Stimulated activated CD4-positive, alpha-beta T cell treated with anti-CD3 and anti-CD28 coated beads, Interleukin-12 subunit alpha, Interleukin-12 subunit beta, amount 100 ng/mL, for 4 hours (primary cell): ENCODE results near the gene ACSM5.
"Not testable (repeated sequence)": the region's sequence is repeated elsewhere in the genome, so short reads cannot be mapped to it uniquely, and the experiment has no call there.

Source experiments
- DNase-seq: peaks from one replicate; pipeline ENCODE4 v3.0.0-alpha.2; 2020

The ACSM5 gene

GRCh38 chr16:20401066-20401465 lies 8.3 kb upstream of the ACSM5 start:
- DNase-seq: no peak

DNA sequence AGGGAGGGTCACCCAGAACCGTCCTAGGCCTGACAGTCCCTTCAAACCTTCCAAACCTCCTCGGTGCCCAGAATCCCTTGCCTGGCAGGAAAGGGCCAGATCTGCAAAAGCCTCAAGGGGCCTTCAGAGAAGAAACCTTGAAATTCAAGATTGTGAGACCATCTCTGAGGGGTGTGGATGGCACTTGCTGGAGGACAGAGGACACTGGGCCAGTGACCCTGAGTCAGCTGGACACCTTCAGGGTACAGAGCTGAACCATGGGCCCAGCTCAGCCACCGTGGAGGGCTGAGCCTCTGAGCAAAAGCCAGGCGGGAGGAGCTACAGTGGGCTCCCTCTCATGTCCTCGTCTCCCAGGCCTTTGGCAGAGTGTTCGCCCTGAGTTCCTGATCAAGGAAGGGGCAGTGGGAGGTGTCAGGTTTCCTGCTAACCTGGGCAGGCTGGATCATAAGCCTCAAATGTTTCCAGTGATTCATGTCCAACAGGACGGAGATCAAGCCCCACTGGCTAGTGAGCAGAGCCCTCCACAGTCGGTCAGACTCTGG lies 7.8 kb upstream of the ACSM5 start:
- DNase-seq: no peak

DNA sequence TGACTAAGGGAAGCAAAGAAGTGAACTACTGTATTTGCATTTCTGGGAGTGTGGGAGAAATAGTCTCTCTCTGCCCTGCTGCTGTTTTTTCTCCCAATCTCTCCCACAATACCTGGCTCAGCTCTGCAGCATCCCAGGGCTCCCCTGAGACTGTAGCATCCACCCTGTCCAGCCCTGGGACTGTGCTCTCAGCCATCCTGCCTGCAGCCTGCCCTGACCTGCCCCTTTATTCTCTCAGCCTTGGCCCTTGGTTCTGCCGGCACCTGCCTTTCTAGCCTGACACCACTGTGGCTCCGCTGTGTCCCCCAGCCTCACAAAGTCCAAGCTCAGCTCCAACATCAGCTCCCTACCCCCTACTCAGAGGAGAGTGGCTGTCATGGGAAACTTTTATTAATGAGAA lies 6.7 kb upstream of the ACSM5 start:
- no peak for DNase-seq

- no peak for DNase-seq
Observed at GRCh38 chr16:20404637-20405036, 4.7 kb upstream of the ACSM5 start, which contains the start of gene PDILT. TSS of gene PDILT (minus strand) at chr16:20404737. CDS start at chr16:20399300, 5,437 bp downstream.

DNA sequence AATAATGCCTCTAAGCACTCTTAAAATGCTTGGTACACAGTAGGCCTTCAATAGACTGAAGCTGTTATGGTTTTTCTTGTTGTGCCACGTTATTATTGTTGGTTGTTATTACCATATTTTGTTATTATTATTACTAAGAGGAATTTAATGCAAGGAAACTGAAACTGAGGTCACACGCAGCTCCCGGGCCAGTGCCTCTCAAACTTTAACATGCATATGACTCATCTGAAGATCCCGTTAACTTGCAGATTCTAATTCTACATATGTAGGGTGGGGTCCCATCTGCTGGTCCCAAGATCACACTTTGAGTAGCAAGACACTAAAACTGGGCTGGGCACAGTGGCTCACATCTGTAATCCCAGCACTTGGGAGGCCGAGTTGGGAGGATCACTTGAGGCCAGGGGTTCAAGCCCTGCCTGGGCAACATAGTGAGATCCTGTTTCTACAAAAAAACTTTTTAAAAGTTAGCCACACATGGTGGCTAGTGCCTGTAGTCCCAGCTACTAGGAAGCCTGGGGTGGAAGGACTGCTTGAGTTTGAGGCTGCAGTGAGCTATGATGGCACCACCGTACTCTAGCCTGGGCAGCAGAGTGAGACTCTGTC lies 888 bp downstream of the ACSM5 start:
- DNase-seq: no peak

DNA sequence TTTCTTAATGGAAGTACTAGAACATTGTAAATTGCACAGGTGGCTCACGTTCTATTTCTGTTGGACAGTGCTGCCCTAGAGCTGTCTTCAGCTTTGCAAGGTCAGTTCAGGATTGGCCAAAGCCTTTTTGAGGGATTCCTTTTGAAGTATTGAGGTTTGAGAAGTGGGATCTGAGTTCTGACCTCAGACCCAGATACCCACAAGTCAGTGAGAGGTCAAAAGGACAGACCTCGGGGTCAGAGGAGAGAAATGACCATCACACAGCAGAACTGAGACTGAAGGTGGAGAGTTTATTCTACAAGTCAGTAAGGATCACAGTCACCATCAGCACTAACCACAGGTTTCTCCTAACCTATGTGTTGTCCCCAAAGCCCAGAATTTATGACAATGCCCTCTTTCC lies 1.7 kb downstream of the ACSM5 start:
- no peak for DNase-seq

- no peak for DNase-seq
Observed at GRCh38 chr16:20415541-20415940, 6.2 kb downstream of the ACSM5 start.

GRCh38 chr16:20419093-20419492 lies 9.8 kb downstream of the ACSM5 start:
- not testable (repeated sequence) for DNase-seq

DNA sequence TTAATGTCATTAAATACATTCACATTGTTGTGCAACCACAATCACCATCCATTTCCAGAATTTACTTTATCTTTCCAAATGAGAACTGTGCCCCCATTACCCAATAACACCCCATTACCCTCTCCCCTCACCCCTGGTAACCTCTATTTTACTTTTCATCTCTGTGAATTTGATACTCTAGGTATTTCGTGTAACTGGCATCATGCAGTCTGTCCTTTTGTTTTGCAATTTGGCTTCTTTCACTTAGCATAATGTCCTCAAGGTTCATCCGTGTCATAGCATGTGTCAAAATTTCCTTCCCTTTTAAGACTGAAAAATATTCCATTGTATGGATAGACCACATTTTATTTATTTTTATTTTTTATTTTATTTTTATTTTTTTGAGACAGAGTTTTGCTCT lies 12.4 kb downstream of the ACSM5 start:
- DNase-seq: not testable (repeated sequence)

DNA sequence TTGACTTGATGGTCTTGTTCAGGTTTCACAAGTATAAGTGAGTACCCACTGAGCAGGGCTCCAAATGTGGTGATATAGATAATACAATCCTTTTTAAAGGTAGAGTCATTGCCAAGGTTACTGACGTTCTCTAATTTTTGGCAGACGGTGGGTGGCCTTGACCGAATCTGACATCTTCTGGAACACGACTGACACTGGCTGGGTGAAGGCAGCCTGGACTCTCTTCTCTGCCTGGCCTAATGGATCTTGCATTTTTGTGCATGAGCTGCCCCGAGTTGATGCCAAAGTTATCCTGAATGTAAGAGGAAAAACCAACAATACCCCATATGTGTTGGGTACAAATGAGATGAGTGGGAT lies 14.4 kb downstream of the ACSM5 start:
- DNase-seq: not testable (repeated sequence)

- no peak for DNase-seq
Observed at GRCh38 chr16:20424129-20424866, 15.0 kb downstream of the ACSM5 start.

- not testable (repeated sequence) for DNase-seq
Observed at GRCh38 chr16:20427401-20427797, 18.1 kb downstream of the ACSM5 start.

DNA sequence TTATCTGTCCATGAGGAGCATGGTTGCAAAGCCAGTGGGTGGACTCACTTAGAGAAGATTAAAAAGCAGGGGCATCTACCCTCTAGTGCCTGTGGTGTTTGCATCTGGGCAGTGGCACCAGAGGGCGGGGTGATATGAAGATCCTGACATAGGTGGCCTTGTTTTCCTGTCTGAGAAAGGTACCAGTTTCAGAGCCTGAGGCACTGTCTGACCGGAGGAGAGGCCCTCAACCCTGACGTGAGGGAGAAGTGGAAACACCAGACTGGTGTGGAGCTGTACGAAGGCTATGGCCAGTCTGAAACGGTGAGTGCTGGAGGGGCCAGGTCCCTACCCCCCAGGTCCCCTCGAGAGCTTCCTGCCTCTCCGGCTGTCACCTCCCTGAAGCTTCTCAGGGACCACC lies 20.2 kb downstream of the ACSM5 start:
- not testable (repeated sequence) for DNase-seq

DNA sequence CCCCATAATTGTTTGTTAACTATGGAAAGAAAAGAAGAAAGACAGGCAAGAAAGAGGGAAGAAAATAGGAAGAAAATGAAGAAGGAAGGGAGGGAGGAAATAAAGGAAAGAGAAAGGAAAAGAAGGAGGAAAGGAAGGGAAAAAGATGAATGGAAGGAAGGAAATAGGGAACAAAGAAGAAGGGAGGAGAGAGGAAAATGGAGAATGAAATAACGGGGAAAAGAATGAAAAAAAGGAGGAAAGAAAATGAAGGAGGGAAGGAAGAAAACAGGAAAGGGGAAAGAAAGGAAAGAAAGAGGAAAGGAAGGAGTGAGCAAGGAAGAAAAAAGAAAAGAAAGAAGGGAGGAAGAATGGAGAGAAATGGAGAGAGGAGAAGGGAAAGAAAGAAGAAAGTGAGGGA lies 21.1 kb downstream of the ACSM5 start:
- DNase-seq: not testable (repeated sequence)

DNA sequence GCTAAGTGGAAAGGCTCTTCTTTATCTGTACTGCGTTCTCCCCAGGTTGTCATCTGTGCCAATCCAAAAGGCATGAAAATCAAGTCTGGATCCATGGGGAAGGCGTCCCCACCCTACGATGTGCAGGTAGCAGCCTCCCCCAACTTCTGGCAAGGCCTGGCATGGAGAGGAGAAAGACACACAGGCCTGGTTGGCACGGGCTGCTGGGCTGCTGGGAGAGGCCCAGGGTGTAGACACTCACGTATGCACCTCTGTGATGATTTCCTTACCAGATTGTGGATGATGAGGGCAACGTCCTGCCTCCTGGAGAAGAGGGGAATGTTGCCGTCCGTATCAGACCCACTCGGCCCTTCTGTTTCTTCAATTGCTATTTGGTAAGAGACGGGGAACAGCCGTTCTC lies 21.6 kb downstream of the ACSM5 start:
- DNase-seq: no peak

DNA sequence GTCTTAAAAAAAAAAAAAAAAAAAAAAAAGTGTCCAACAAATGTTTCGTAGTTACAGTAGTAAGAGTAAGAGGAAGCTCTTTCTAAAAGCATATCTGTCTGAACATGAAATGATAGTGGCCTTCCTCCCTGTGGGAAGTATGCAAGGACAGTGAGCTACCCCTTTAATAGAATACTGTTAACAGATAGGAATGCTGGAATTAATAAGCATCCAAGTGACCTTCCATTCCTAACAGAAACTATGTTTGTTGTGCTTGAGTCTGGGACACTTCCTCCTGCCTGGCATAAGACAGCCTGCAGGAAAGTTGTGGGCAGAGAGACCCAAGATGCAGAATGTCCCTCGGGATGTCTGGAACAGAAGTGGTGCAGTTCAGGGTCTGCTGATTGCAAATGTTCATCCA lies 29.6 kb downstream of the ACSM5 start:
- DNase-seq: not testable (repeated sequence)

DNA sequence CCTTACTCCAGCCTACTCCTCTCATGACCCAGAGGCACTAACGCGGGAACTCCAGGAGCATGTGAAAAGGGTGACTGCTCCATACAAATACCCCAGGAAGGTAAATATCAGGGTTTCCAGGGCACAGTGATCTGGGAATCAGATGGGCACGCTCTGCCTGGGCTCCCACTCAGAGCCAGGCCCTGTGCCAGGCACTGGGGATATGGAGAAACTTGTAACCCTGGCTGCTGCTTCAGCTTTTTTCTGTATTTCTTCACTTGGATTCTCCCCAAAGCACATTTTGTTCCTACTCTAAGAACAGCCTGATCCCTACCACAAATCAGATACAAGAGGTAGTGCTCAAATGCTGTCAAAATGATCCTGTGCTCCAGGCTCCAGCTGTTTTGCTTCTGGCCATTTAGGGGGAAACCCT lies 30.5 kb downstream of the ACSM5 start:
- DNase-seq: not testable (repeated sequence)

DNA sequence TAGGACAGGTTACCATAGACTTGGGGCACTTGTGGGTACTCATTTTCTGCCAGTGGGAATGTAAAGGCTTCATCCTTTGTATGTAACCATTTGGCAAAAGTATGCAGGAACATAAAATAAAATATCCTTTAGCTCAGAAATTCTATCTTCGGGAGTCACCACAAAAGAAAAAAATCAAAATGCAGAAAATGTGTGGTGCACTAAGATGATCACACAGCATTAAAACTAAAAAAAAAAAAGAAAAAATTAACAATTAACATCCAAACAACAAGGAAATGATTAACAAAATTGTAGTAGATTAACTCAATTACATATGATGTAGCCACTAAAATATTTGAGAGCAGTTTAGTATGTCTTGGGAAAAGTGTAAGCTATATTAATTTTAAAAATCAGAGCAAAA lies 31.4 kb downstream of the ACSM5 start:
- DNase-seq: not testable (repeated sequence)

GRCh38 chr16:20441191-20441590 lies 31.9 kb downstream of the ACSM5 start:
- DNase-seq: no peak

- DNase-seq: not testable (repeated sequence)
Observed at GRCh38 chr16:20441859-20442258, 32.5 kb downstream of the ACSM5 start.

DNA sequence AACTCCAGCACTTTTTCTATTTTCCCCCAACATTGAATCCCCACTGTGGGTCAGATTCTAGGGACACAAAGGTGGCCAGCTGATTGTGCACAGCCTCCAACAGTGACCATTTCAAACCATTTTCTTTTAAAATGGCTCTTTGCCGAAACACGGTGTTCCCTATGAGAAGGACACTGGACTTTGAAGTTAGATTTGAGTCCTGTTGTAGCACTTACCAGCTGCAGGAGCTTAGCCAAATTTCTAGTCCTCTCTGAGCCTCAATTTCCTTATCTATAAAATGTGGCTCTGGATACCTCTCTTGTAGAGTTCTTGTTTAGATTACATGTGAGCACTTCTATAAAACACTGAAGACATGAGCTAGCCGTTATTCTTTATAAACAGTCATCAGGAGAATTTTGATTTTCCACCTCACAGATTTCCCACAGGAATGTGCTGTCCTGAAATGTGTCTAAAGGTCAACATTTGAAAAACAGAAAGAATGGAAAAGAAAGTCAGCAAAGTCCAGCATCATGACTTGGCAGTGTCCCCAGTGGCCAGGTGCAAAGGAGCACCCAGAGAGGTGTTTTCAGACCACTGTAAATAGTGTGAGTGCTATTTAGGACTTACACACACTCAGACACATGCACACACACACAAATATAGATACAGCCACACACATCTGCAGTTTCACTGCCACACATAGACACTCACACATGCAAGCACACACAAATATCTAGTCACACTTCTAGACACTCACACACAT lies 37.5 kb downstream of the ACSM5 start:
- DNase-seq: not testable (repeated sequence)

DNA sequence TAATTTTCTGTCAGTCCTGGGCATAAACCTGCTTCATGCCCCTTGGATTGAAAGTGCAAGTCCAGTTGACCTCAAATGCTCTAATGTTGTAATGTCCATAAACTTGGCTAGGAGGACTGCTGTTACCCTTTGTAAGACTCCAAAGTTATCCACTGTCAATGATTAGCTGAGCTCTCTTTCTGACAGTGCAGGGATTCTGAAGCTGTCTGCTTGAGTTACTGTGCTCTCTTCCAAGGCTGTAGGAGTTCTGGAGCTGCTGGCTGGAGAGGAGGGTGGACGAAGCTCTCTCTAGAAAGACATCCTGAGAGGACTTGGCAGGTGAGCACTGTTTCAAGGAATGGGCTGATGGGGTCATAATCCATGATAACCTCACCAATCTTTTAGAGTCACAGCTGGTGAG lies 42.0 kb downstream of the ACSM5 start, which contains the start of gene ACSM2A:
TSS of gene ACSM2A (plus strand) at position 158 of the 400 bp plus-strand sequence. CDS start 8,594 bp downstream, outside the sequence.
- DNase-seq: not testable (repeated sequence)

DNA sequence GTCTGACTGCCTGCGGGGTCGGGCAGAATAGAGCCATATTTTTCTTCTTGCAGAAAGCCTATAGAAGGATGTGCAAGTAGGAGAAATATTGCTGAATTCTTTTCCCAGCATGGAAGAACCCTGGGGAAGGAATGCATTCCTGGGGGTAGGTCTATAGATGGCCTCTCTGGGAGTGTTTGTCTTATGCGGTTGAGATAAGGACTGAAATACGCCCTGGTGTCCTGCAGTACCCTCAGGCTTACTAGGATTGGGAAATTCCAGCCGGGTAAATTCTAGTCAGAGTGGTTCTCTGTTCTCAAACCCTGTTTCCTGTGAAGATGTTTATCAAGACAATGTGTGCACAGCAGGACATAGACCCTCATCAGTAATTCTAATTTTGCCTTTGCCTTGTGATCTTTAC lies 44.3 kb downstream of the ACSM5 start:
- DNase-seq: not testable (repeated sequence)
